ENCODE measurements around the gene DRD4. TPM values are rescaled to one million over a fixed set of nuclear protein-coding genes. Genes with fewer than 3 reads are reported as not detected.

DRD4 gene
- total and polyA plus RNA-seq, 2 of the 13 experiments (the other 11 are each of a cell fraction or from before 2014, with no cell fraction given), result 0.09 to 0.13 TPM

GRCh38 chr11:587978-588380 is 49.1 kb upstream of the DRD4 start (continued):
- no peak for TF ChIP-seq ZNF142 (CRISPR knock-in tag; IDR thresholded peaks at IDR 0.05)
- no peak for TF ChIP-seq BRD4 (CRISPR knock-in tag; IDR thresholded peaks at IDR 0.05)
- TF ChIP-seq TCF7 (IDR thresholded peaks at IDR 0.05; ENCODE audit: low read depth), result no peak
- TF ChIP-seq BCL6 (CRISPR knock-in tag; IDR thresholded peaks at IDR 0.05), result peak; percentile 76; the same call in 1 of the 2 replicates
- TF ChIP-seq ZNF3 (CRISPR knock-in tag; IDR thresholded peaks at IDR 0.05), result 0 out of 2 replicates have a peak, but pooled peaks have one; percentile 46
- TF ChIP-seq TOE1 (CRISPR knock-in tag; IDR thresholded peaks at IDR 0.05), result no peak
- TF ChIP-seq GMEB1 (CRISPR knock-in tag; IDR thresholded peaks at IDR 0.05; ENCODE audit: borderline replicate concordance), result 0 out of 2 replicates have a peak, but pooled peaks have one; percentile 24
- peak; percentile 38; the same call in 1 of the 2 replicates for TF ChIP-seq ZNF598 (CRISPR knock-in tag; IDR thresholded peaks at IDR 0.05; ENCODE audit: borderline replicate concordance)
- TF ChIP-seq ZNF570 (CRISPR knock-in tag; IDR thresholded peaks at IDR 0.05; ENCODE audit: borderline replicate concordance), result no peak
- no peak for TF ChIP-seq IKZF1 (IDR thresholded peaks at IDR 0.05)
- peak; percentile 88; the same call in 1 of the 2 replicates for TF ChIP-seq JUN (CRISPR knock-in tag; IDR thresholded peaks at IDR 0.05)
- TF ChIP-seq ZNF224 (CRISPR knock-in tag; IDR thresholded peaks at IDR 0.05), result no peak
- no peak for TF ChIP-seq ZNF784 (CRISPR knock-in tag; IDR thresholded peaks at IDR 0.05; ENCODE audit: borderline replicate concordance)
- TF ChIP-seq ZNF710 (CRISPR knock-in tag; IDR thresholded peaks at IDR 0.05; ENCODE audit: borderline replicate concordance), result no peak; the same call in 1 of the 2 replicates
- TF ChIP-seq ELK4 (CRISPR knock-in tag; IDR thresholded peaks at IDR 0.05; ENCODE audit: borderline replicate concordance), result no peak
- TF ChIP-seq NR2C2 (CRISPR knock-in tag; IDR thresholded peaks at IDR 0.05; ENCODE audit: borderline replicate concordance), result peak; percentile 85
- TF ChIP-seq ERF (CRISPR knock-in tag; IDR thresholded peaks at IDR 0.05), result peak; percentile 80; the same call in 1 of the 2 replicates

All from HepG2 (cell line).